Neural crest cell (in vitro differentiated cells): ENCODE data around the gene SMTNL2. TPM values are rescaled to one million over a fixed set of nuclear protein-coding genes. Genes with fewer than 3 reads are reported as not detected.
"Not testable (repeated sequence)": the region's sequence is repeated elsewhere in the genome, so short reads cannot be mapped to it uniquely, and the experiment has no call there.

ENCODE experiments used
- DNase-seq: peaks from one replicate; pipeline ENCODE4 v3.0.0; 2021; ENCODE audit warnings: low read depth, mixed read lengths, low spot score
- H3K27ac Mint-ChIP-seq: one replicate; pipeline ENCODE4 v1.8.0; 2021; ENCODE audit warnings: mild to moderate bottlenecking, mixed read lengths; ENCODE audit not compliant: unreplicated experiment
- H3K27me3 Mint-ChIP-seq: 2 replicates; pipeline ENCODE4 v1.8.0; 2021; ENCODE audit warnings: low read depth, mild to moderate bottlenecking, mixed read lengths
- H3K36me3 Mint-ChIP-seq: 2 replicates; pipeline ENCODE4 v1.8.0; 2021; ENCODE audit warnings: low read depth, mild to moderate bottlenecking, mixed read lengths
- H3K4me1 Mint-ChIP-seq: 2 replicates; pipeline ENCODE4 v1.8.0; 2021; ENCODE audit warnings: mixed read lengths
- H3K4me3 Mint-ChIP-seq: one replicate; pipeline ENCODE4 v1.8.0; 2021; ENCODE audit warnings: mild to moderate bottlenecking, mixed read lengths
- H3K9me3 Mint-ChIP-seq: 2 replicates; pipeline ENCODE4 v1.8.0; 2021; ENCODE audit warnings: mixed read lengths
- CTCF ChIP-seq: fragments of 200-600 bp; sonication (generic); conservative IDR thresholded peaks from 2 replicates; pipeline ENCODE4 v1.5.0; 2021; ENCODE audit warnings: antibody characterized with exemption, mild to moderate bottlenecking
- total RNA-seq: library from RNA; stranded (reverse); gene quantifications from 2 replicates; pipeline ENCODE4 v1.2.1, GENCODE V29; 2021

SMTNL2 gene
- total RNA-seq, 1 donor from 2014 or later: 1.1 TPM

- H3K9me3 Mint-ChIP-seq: no peaks in the 10 kb centered on the region
- no peak overlapping the region for H3K27ac Mint-ChIP-seq
- no peak for DNase-seq
- no peaks in the 10 kb centered on the region for H3K4me1 Mint-ChIP-seq
- no peak overlapping the region for H3K4me3 Mint-ChIP-seq
- no peak for TF ChIP-seq CTCF
- peaks cover 54% of the 10 kb centered on the region for H3K27me3 Mint-ChIP-seq
- no peaks in the 10 kb centered on the region for H3K36me3 Mint-ChIP-seq
Measured at GRCh38 chr17:4632581-4632920, 48.2 kb downstream of the SMTNL2 start.

GRCh38 chr17:4633643-4634042, 49.3 kb downstream of the SMTNL2 start:
- Mint-ChIP-seq H3K36me3 (no peaks in the 10 kb centered on the region), H3K27ac (no peak overlapping the region), H3K9me3 (no peaks in the 10 kb centered on the region), H3K27me3 (peaks cover 62% of the 10 kb centered on the region), H3K4me3 (no peak overlapping the region), H3K4me1 (no peaks in the 10 kb centered on the region)
- DNase-seq: no peak
- TF ChIP-seq CTCF: no peak

- no peaks in the 10 kb centered on the region for H3K36me3 Mint-ChIP-seq
- no peak overlapping the region for H3K27ac Mint-ChIP-seq
- H3K4me3 Mint-ChIP-seq: no peak overlapping the region
- DNase-seq: no peak
- TF ChIP-seq CTCF: no peak
- H3K9me3 Mint-ChIP-seq: no peaks in the 10 kb centered on the region
- peaks cover 71% of the 10 kb centered on the region for H3K27me3 Mint-ChIP-seq
- no peaks in the 10 kb centered on the region for H3K4me1 Mint-ChIP-seq
Measured at GRCh38 chr17:4634976-4635375, 50.6 kb downstream of the SMTNL2 start.

GRCh38 chr17:4635823-4636375, 51.6 kb downstream of the SMTNL2 start:
- Mint-ChIP-seq H3K4me1 (peaks cover 2% of the 10 kb centered on the region), H3K27me3 (peaks cover 79% of the 10 kb centered on the region), H3K4me3 (no peak overlapping the region), H3K27ac (no peak overlapping the region), H3K9me3 (no peaks in the 10 kb centered on the region), H3K36me3 (no peaks in the 10 kb centered on the region)
- TF ChIP-seq CTCF: no peak
- DNase-seq: no peak

- H3K9me3 Mint-ChIP-seq: no peaks in the 10 kb centered on the region
- peaks cover 83% of the 10 kb centered on the region for H3K27me3 Mint-ChIP-seq
- no peak overlapping the region for H3K27ac Mint-ChIP-seq
- no peak overlapping the region for H3K4me3 Mint-ChIP-seq
- peaks cover 6% of the 10 kb centered on the region for H3K4me1 Mint-ChIP-seq
- no peak for TF ChIP-seq CTCF
- DNase-seq: no peak
- H3K36me3 Mint-ChIP-seq: no peaks in the 10 kb centered on the region
Measured at GRCh38 chr17:4636474-4637100, 52.3 kb downstream of the SMTNL2 start.

GRCh38 chr17:4638766-4639165, 54.4 kb downstream of the SMTNL2 start:
- H3K4me3 Mint-ChIP-seq, H3K9me3 Mint-ChIP-seq: not testable (repeated sequence)
- H3K27me3 Mint-ChIP-seq: peaks cover 87% of the 10 kb centered on the region

GRCh38 chr17:4639301-4640059, 55.2 kb downstream of the SMTNL2 start:
- H3K36me3 Mint-ChIP-seq, H3K27ac Mint-ChIP-seq, H3K9me3 Mint-ChIP-seq, DNase-seq, H3K4me3 Mint-ChIP-seq: not testable (repeated sequence)
- peaks cover 90% of the 10 kb centered on the region for H3K27me3 Mint-ChIP-seq
- peaks cover 12% of the 10 kb centered on the region for H3K4me1 Mint-ChIP-seq

More at GRCh38 chr17:4638766-4639165, 54.4 kb downstream of the SMTNL2 start:
- not testable (repeated sequence) for H3K27ac Mint-ChIP-seq, DNase-seq, H3K36me3 Mint-ChIP-seq
- H3K4me1 Mint-ChIP-seq: peaks cover 11% of the 10 kb centered on the region

- H3K4me1 Mint-ChIP-seq: peaks cover 12% of the 10 kb centered on the region
- DNase-seq, H3K36me3 Mint-ChIP-seq, H3K27ac Mint-ChIP-seq, H3K4me3 Mint-ChIP-seq, H3K9me3 Mint-ChIP-seq: not testable (repeated sequence)
- peaks cover 91% of the 10 kb centered on the region for H3K27me3 Mint-ChIP-seq
Measured at GRCh38 chr17:4640569-4641188, 56.4 kb downstream of the SMTNL2 start.
